Measurements from ENCODE around the gene TCF3.
A peak's percentile ranks its signal among the peaks of the same experiment; 100 is the strongest.
"Not testable (repeated sequence)": the region's sequence is repeated elsewhere in the genome, so short reads cannot be mapped to it uniquely, and the experiment has no call there.

Gene TCF3

GRCh38 chr19:1652471-1653299 is at the start of gene TCF3:
TSS of gene TCF3 (minus strand) at chr19:1652615. CDS start at chr19:1650248, 2,367 bp downstream.
- no peak for TF ChIP-seq JUND (IDR thresholded peaks at IDR 0.05; ENCODE audit: low read depth)
- DNase-seq (ENCODE audit: low read depth in 1 of 2, low spot score in 1 of 2): peak; percentile 98 to 99
- in situ Hi-C loops (cut with HindIII; ENCODE audit: low pct_unique_long_range_greater_than_20kb, low sequenced_read_pairs): no loop called here

- no peak for TF ChIP-seq JUND (IDR thresholded peaks at IDR 0.05; ENCODE audit: low read depth)
Observed at GRCh38 chr19:1700733-1701663, 48.6 kb upstream of the TCF3 start.

GRCh38 chr19:1699998-1700732 is 47.8 kb upstream of the TCF3 start:
- no peak for TF ChIP-seq JUND (IDR thresholded peaks at IDR 0.05; ENCODE audit: low read depth)
- DNase-seq (ENCODE audit: low read depth in 1 of 2, low spot score in 1 of 2): no peak
- in situ Hi-C loops (cut with HindIII; ENCODE audit: low pct_unique_long_range_greater_than_20kb, low sequenced_read_pairs): no loop called here

More at GRCh38 chr19:1700733-1701663, 48.6 kb upstream of the TCF3 start:
- DNase-seq (ENCODE audit: low read depth in 1 of 2, low spot score in 1 of 2): no peak
- in situ Hi-C loops (cut with HindIII; ENCODE audit: low pct_unique_long_range_greater_than_20kb, low sequenced_read_pairs): no loop called here

GRCh38 chr19:1699386-1699785 is 47.0 kb upstream of the TCF3 start:
- TF ChIP-seq JUND (IDR thresholded peaks at IDR 0.05; ENCODE audit: low read depth): no peak
- DNase-seq (ENCODE audit: low read depth in 1 of 2, low spot score in 1 of 2): no peak
- in situ Hi-C loops (cut with HindIII; ENCODE audit: low pct_unique_long_range_greater_than_20kb, low sequenced_read_pairs): no loop called here

GRCh38 chr19:1698636-1699035 is 46.2 kb upstream of the TCF3 start:
- no peak for DNase-seq (ENCODE audit: low read depth in 1 of 2, low spot score in 1 of 2)
- in situ Hi-C loops (cut with HindIII; ENCODE audit: low pct_unique_long_range_greater_than_20kb, low sequenced_read_pairs): no loop called here
- no peak for TF ChIP-seq JUND (IDR thresholded peaks at IDR 0.05; ENCODE audit: low read depth)

- in situ Hi-C loops (cut with HindIII; ENCODE audit: low pct_unique_long_range_greater_than_20kb, low sequenced_read_pairs); DNase-seq (ENCODE audit: low read depth in 1 of 2, low spot score in 1 of 2): not testable (repeated sequence)
Observed at GRCh38 chr19:1695481-1695880, 43.1 kb upstream of the TCF3 start.

- TF ChIP-seq JUND (IDR thresholded peaks at IDR 0.05; ENCODE audit: low read depth): no peak
- in situ Hi-C loops (cut with HindIII; ENCODE audit: low pct_unique_long_range_greater_than_20kb, low sequenced_read_pairs): no loop called here
- no peak for DNase-seq (ENCODE audit: low read depth in 1 of 2, low spot score in 1 of 2)
Observed at GRCh38 chr19:1691589-1692290, 39.3 kb upstream of the TCF3 start.

- in situ Hi-C loops (cut with HindIII; ENCODE audit: low pct_unique_long_range_greater_than_20kb, low sequenced_read_pairs): no loop called here
- no peak for TF ChIP-seq JUND (IDR thresholded peaks at IDR 0.05; ENCODE audit: low read depth)
- DNase-seq (ENCODE audit: low read depth in 1 of 2, low spot score in 1 of 2): peak; percentile 63 to 73
Observed at GRCh38 chr19:1690699-1691307, 38.4 kb upstream of the TCF3 start.

GRCh38 chr19:1685785-1686184 is 33.4 kb upstream of the TCF3 start:
- DNase-seq (ENCODE audit: low read depth in 1 of 2, low spot score in 1 of 2); in situ Hi-C loops (cut with HindIII; ENCODE audit: low pct_unique_long_range_greater_than_20kb, low sequenced_read_pairs): not testable (repeated sequence)

GRCh38 chr19:1685046-1685445 is 32.6 kb upstream of the TCF3 start:
- DNase-seq (ENCODE audit: low read depth in 1 of 2, low spot score in 1 of 2): no peak
- in situ Hi-C loops (cut with HindIII; ENCODE audit: low pct_unique_long_range_greater_than_20kb, low sequenced_read_pairs): no loop called here
- no peak for TF ChIP-seq JUND (IDR thresholded peaks at IDR 0.05; ENCODE audit: low read depth)

- in situ Hi-C loops (cut with HindIII; ENCODE audit: low pct_unique_long_range_greater_than_20kb, low sequenced_read_pairs): no loop called here
- no peak for DNase-seq (ENCODE audit: low read depth in 1 of 2, low spot score in 1 of 2)
- no peak for TF ChIP-seq JUND (IDR thresholded peaks at IDR 0.05; ENCODE audit: low read depth)
Observed at GRCh38 chr19:1684573-1684912, 32.1 kb upstream of the TCF3 start.

Data from T47D (cell line).